Mesenchymal stem cell (in vitro differentiated cells and primary cell): ENCODE results near the gene CELF2.
A peak's percentile ranks its signal among the peaks of the same experiment; 100 is the strongest.

Experiments used
- DNase-seq: peaks from one replicate; pipeline ENCODE4 v3.0.0-alpha.2; 2013
- H2AFZ ChIP-seq: one replicate; pipeline ENCODE4 v1.6.1; 2013; ENCODE audit warnings: low read depth, mild to moderate bottlenecking, control low read depth, inconsistent platforms, low read length, moderate library complexity
- H2AK5ac ChIP-seq: 2 replicates; pipeline ENCODE4 v1.6.1; 2013; ENCODE audit warnings: low read length, moderate library complexity, mild to moderate bottlenecking, inconsistent platforms; ENCODE audit not compliant: severe bottlenecking
- H2BK120ac ChIP-seq: one replicate; pipeline ENCODE4 v1.6.1; 2013; ENCODE audit warnings: low read depth, mild to moderate bottlenecking, inconsistent platforms, low read length, moderate library complexity
- H2BK12ac ChIP-seq, 2 experiments: one replicate each; pipeline ENCODE4 v1.6.1; 2013; ENCODE audit warnings: inconsistent platforms in 2 of 2, low read length in 2 of 2, mild to moderate bottlenecking in 2 of 2, moderate library complexity in 2 of 2, control low read depth in 1 of 2
- H2BK15ac ChIP-seq: one replicate; pipeline ENCODE4 v1.6.1; 2013; ENCODE audit warnings: mild to moderate bottlenecking, low read depth, inconsistent platforms; ENCODE audit not compliant: poor library complexity, severe bottlenecking
- H2BK5ac ChIP-seq: 2 replicates; pipeline ENCODE4 v1.6.1; 2013; ENCODE audit warnings: low read depth, mild to moderate bottlenecking, low read length, control low read depth, inconsistent platforms; ENCODE audit not compliant: poor library complexity, severe bottlenecking
- H3K14ac ChIP-seq, 2 experiments: one replicate each; pipeline ENCODE4 v1.6.1; 2013; ENCODE audit warnings: inconsistent platforms in 2 of 2, low read length in 2 of 2, control low read depth in 1 of 2, mild to moderate bottlenecking in 1 of 2, moderate library complexity in 1 of 2
- H3K18ac ChIP-seq, 2 experiments: one replicate each; pipeline ENCODE4 v1.6.1; 2013; ENCODE audit warnings: inconsistent platforms in 2 of 2, low read length in 2 of 2, control low read depth in 1 of 2, low read depth in 1 of 2, mild to moderate bottlenecking in 1 of 2
- H3K23ac ChIP-seq, 2 experiments: one replicate each; pipeline ENCODE4 v1.6.1; 2013; ENCODE audit warnings: inconsistent platforms in 2 of 2, low read length in 2 of 2, mild to moderate bottlenecking in 2 of 2, moderate library complexity in 2 of 2, control low read depth in 1 of 2
- H3K27ac ChIP-seq: 2 replicates; pipeline ENCODE4 v1.5.1; 2013; ENCODE audit warnings: mild to moderate bottlenecking, moderate library complexity, low read length, control low read depth, inconsistent platforms; ENCODE audit not compliant: poor library complexity, severe bottlenecking
- H3K27me3 ChIP-seq, 2 experiments: 2 replicates each; pipeline versions ENCODE4 v1.6.1 to v1.7.0; 2013; ENCODE audit warnings: low read length in 2 of 2, mild to moderate bottlenecking in 2 of 2, moderate library complexity in 2 of 2, control low read depth in 1 of 2, inconsistent platforms in 1 of 2; ENCODE audit not compliant: control insufficient read depth in 1 of 2, insufficient read depth in 1 of 2
- H3K36me3 ChIP-seq, 2 experiments: 2 replicates each; pipeline versions ENCODE4 v1.6.1 to v1.7.0; 2013; ENCODE audit warnings: low read length in 2 of 2, control low read depth in 1 of 2, inconsistent platforms in 1 of 2, low read depth in 1 of 2, mild to moderate bottlenecking in 1 of 2; ENCODE audit not compliant: insufficient read depth in 2 of 2, control insufficient read depth in 1 of 2
- H3K4ac ChIP-seq, 2 experiments: one replicate each; pipeline ENCODE4 v1.6.1; 2013; ENCODE audit warnings: inconsistent platforms in 2 of 2, low read length in 2 of 2, mild to moderate bottlenecking in 2 of 2, moderate library complexity in 2 of 2, control low read depth in 1 of 2, low read depth in 1 of 2
- H3K4me1 ChIP-seq: 2 replicates; pipeline ENCODE4 v1.6.1; 2013; ENCODE audit warnings: low read depth, low read length, control low read depth; ENCODE audit not compliant: control insufficient read depth, insufficient read depth
- H3K4me2 ChIP-seq: 2 replicates; pipeline ENCODE4 v1.6.1; 2013; ENCODE audit warnings: low read length, mild to moderate bottlenecking, inconsistent platforms; ENCODE audit not compliant: poor library complexity, severe bottlenecking
- H3K4me3 ChIP-seq, 2 experiments: 2 replicates each; pipeline versions ENCODE4 v1.5.1 to v1.7.0; 2013; ENCODE audit warnings: low read length in 2 of 2, mild to moderate bottlenecking in 2 of 2, control low read depth in 1 of 2, low read depth in 1 of 2; ENCODE audit not compliant: insufficient read depth in 1 of 2
- H3K79me1 ChIP-seq: replicated peaks from 2 replicates; pipeline ENCODE4 v1.6.1; 2013; ENCODE audit warnings: mild to moderate bottlenecking, control low read depth, low read length, inconsistent platforms; ENCODE audit not compliant: poor library complexity, severe bottlenecking
- H3K9ac ChIP-seq: 2 replicates; pipeline ENCODE4 v1.7.0; 2013; ENCODE audit warnings: mild to moderate bottlenecking, low read length, moderate library complexity
- H3K9me3 ChIP-seq: 2 replicates; pipeline ENCODE4 v1.7.0; 2013; ENCODE audit warnings: mild to moderate bottlenecking, low read length; ENCODE audit not compliant: control insufficient read depth
- H4K8ac ChIP-seq: one replicate; pipeline ENCODE4 v1.6.1; 2013; ENCODE audit warnings: inconsistent platforms, mild to moderate bottlenecking, low read length, moderate library complexity
- H4K91ac ChIP-seq: one replicate; pipeline ENCODE4 v1.6.1; 2013; ENCODE audit warnings: mild to moderate bottlenecking, low read length, inconsistent platforms
- WGBS: methylation state at CpG from one replicate; pipeline ENCODE4 v1.1.7; 2013; ENCODE audit warnings: mixed read lengths; 5-methylcytosine and 5-hydroxymethylcytosine counted together

The CELF2 gene

GRCh38 chr10:11197266-11197712 lies 179.6 kb downstream of the CELF2 start:
- no peak overlapping the region for H3K18ac ChIP-seq
- H2BK5ac ChIP-seq, result no peak overlapping the region
- H3K27ac ChIP-seq, result no peak overlapping the region
- H3K79me1 ChIP-seq, result peaks cover 27% of the 10 kb centered on the region
- no peaks in the 10 kb centered on the region for H3K4me1 ChIP-seq
- no peak overlapping the region for H3K4me3 ChIP-seq
- H4K8ac ChIP-seq, result no peak overlapping the region
- H2BK15ac ChIP-seq, result no peak overlapping the region
- H2AK5ac ChIP-seq, result no peak overlapping the region
- no peak overlapping the region for H3K4ac ChIP-seq
- H3K9me3 ChIP-seq, result peaks cover 8% of the 10 kb centered on the region
- no peak overlapping the region for H2BK120ac ChIP-seq
- peak overlapping the region; percentile 19 for H3K9ac ChIP-seq
- no peak overlapping the region for H2AFZ ChIP-seq
- DNase-seq, result peak; percentile 6
- no peak overlapping the region for H4K91ac ChIP-seq
- H3K23ac ChIP-seq, result no peak overlapping the region
- H2BK12ac ChIP-seq, result no peak overlapping the region
- no peak overlapping the region for H3K14ac ChIP-seq
- H3K36me3 ChIP-seq, result peaks cover 6 to 40% of the 10 kb centered on the region in 2 experiments
- H3K27me3 ChIP-seq, result no peaks in the 10 kb centered on the region
- H3K4me2 ChIP-seq, result no peak overlapping the region
- WGBS, result 78% methylated on average over 7 of the region's 7 CpGs

GRCh38 chr10:11197878-11198277 lies 180.2 kb downstream of the CELF2 start:
- Histone ChIP-seq H3K27ac (no peak overlapping the region), H3K23ac (no peak overlapping the region), H3K18ac (no peak overlapping the region), H4K8ac (no peak overlapping the region), H3K4me3 (no peak overlapping the region), H3K14ac (no peak overlapping the region), H4K91ac (no peak overlapping the region), H3K4me2 (no peak overlapping the region), H3K27me3 (no peaks in the 10 kb centered on the region), H3K4me1 (no peaks in the 10 kb centered on the region), H3K9ac (peak overlapping the region; percentile 19), H3K36me3 (peaks cover 5 to 34% of the 10 kb centered on the region in 2 experiments), H2AK5ac (no peak overlapping the region), H2AFZ (no peak overlapping the region), H3K9me3 (peaks cover 8% of the 10 kb centered on the region), H3K4ac (no peak overlapping the region), H2BK5ac (no peak overlapping the region), H2BK120ac (no peak overlapping the region), H3K79me1 (peaks cover 26% of the 10 kb centered on the region), H2BK15ac (no peak overlapping the region), H2BK12ac (no peak overlapping the region)
- WGBS, result 80% methylated on average over 3 of the region's 3 CpGs
- DNase-seq, result no peak

- Histone ChIP-seq H2BK15ac (no peak overlapping the region), H2AK5ac (no peak overlapping the region), H3K4ac (no peak overlapping the region), H3K4me3 (no peak overlapping the region), H3K23ac (no peak overlapping the region), H2BK5ac (no peak overlapping the region), H4K8ac (no peak overlapping the region), H2AFZ (no peak overlapping the region), H3K36me3 (peaks cover 3 to 31% of the 10 kb centered on the region in 2 experiments), H3K9me3 (peaks cover 8% of the 10 kb centered on the region), H3K4me2 (no peak overlapping the region), H2BK12ac (no peak overlapping the region), H2BK120ac (no peak overlapping the region), H3K79me1 (peaks cover 22% of the 10 kb centered on the region), H4K91ac (no peak overlapping the region), H3K14ac (no peak overlapping the region), H3K27me3 (no peaks in the 10 kb centered on the region), H3K27ac (no peak overlapping the region), H3K4me1 (peaks cover 8% of the 10 kb centered on the region), H3K9ac (no peak overlapping the region), H3K18ac (no peak overlapping the region)
- DNase-seq, result no peak
- 100% methylated on average over 2 of the region's 5 CpGs for WGBS
Measured at GRCh38 chr10:11201911-11202310, 184.2 kb downstream of the CELF2 start.

- Histone ChIP-seq H3K27me3 (no peaks in the 10 kb centered on the region), H3K79me1 (peaks cover 22% of the 10 kb centered on the region), H2BK5ac (no peak overlapping the region), H3K23ac (no peak overlapping the region), H3K4me3 (no peak overlapping the region), H2AK5ac (no peak overlapping the region), H3K36me3 (peaks cover 3 to 38% of the 10 kb centered on the region in 2 experiments), H4K91ac (no peak overlapping the region), H3K4me1 (peaks cover 8% of the 10 kb centered on the region), H2BK120ac (no peak overlapping the region), H2AFZ (no peak overlapping the region), H3K4me2 (peak overlapping the region; percentile 57), H3K9me3 (peaks cover 8% of the 10 kb centered on the region), H3K14ac (no peak overlapping the region), H3K27ac (peak overlapping the region; percentile 13), H3K4ac (no peak overlapping the region), H3K9ac (no peak overlapping the region), H2BK15ac (no peak overlapping the region), H3K18ac (no peak overlapping the region), H2BK12ac (no peak overlapping the region), H4K8ac (no peak overlapping the region)
- no peak for DNase-seq
- 78% methylated on average over 19 of the region's 19 CpGs for WGBS
Measured at GRCh38 chr10:11204351-11204942, 186.8 kb downstream of the CELF2 start.
